Stimulated activated CD4-positive, alpha-beta T cell treated with anti-CD3 and anti-CD28 coated beads, Interleukin-2, amount 100 ng/mL, for 4 hours (primary cell): Measurements from ENCODE around the gene MROH2A.

Source experiments
- DNase-seq: peaks from one replicate; pipeline ENCODE4 v3.0.0-alpha.2; 2020; ENCODE audit warnings: low read depth

Gene MROH2A

GRCh38 chr2:233766416-233766815 is 11.7 kb upstream of the MROH2A start:
- DNase-seq = no peak

DNA sequence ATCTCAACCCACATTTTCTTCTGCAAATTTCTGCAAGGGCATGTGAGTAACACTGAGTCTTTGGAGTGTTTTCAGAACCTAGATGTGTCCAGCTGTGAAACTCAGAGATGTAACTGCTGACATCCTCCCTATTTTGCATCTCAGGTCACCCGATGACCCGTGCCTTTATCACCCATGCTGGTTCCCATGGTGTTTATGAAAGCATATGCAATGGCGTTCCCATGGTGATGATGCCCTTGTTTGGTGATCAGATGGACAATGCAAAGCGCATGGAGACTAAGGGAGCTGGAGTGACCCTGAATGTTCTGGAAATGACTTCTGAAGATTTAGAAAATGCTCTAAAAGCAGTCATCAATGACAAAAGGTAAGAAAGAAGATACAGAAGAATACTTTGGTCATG is 10.1 kb upstream of the MROH2A start:
- DNase-seq = no peak

GRCh38 chr2:233769260-233769659 is 8.9 kb upstream of the MROH2A start:
- no peak for DNase-seq

DNA sequence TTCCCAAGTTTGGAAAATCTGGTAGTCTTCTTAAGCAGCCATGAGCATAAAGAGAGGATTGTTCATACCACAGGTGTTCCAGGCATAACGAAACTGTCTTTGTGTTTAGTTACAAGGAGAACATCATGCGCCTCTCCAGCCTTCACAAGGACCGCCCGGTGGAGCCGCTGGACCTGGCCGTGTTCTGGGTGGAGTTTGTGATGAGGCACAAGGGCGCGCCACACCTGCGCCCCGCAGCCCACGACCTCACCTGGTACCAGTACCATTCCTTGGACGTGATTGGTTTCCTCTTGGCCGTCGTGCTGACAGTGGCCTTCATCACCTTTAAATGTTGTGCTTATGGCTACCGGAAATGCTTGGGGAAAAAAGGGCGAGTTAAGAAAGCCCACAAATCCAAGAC is 6.0 kb upstream of the MROH2A start:
- DNase-seq = no peak

- no peak for DNase-seq
Measured at GRCh38 chr2:233772583-233772982, 5.5 kb upstream of the MROH2A start.

DNA sequence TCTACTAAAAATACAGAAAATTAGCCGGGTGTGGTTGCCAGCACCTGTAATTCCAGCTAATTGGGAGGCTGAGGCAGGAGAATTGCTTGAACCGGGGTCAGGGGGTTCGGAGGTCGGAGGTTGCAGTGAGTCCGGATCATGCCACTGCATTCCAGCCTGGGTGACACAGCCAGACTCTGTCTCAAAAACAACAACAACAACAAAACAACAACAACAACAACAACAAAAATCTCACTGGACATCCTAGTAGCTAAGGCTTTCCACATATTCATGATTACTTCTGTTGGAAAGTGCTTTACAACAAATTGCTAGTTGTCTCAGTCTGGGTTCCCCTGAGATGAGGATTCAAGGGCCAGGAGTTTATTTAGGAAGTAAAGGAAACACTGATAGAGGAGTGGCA is 4.3 kb upstream of the MROH2A start:
- DNase-seq = no peak

GRCh38 chr2:233775414-233775813 is 2.7 kb upstream of the MROH2A start:
- no peak for DNase-seq

GRCh38 chr2:233779722-233780121 is 1.6 kb downstream of the MROH2A start:
- no peak for DNase-seq

GRCh38 chr2:233780771-233781170 is 2.6 kb downstream of the MROH2A start:
- DNase-seq = no peak

DNA sequence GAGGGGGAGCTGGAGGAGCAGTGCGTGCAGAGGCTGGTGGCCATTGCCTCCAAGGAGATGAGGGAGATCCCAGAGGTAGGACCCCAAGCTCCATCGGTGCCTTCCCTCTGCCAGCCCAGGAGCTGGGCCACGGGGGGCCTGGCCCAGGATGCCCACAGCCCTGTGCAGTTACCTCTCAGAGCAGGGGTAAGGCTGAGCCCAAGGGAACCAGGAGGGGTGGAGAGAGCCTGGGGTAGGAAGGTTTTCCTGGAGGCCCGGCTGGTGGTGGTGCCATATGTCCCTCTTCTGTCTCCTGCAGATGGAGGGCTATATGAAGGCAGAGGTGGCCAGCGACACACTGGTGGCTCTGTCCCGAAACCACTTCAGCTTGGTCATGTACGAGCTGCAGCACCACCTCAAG is 11.4 kb downstream of the MROH2A start:
- no peak for DNase-seq

- DNase-seq = no peak
Measured at GRCh38 chr2:233791151-233791882, 13.2 kb downstream of the MROH2A start.

- no peak for DNase-seq
Measured at GRCh38 chr2:233791883-233792329, 13.8 kb downstream of the MROH2A start.

DNA sequence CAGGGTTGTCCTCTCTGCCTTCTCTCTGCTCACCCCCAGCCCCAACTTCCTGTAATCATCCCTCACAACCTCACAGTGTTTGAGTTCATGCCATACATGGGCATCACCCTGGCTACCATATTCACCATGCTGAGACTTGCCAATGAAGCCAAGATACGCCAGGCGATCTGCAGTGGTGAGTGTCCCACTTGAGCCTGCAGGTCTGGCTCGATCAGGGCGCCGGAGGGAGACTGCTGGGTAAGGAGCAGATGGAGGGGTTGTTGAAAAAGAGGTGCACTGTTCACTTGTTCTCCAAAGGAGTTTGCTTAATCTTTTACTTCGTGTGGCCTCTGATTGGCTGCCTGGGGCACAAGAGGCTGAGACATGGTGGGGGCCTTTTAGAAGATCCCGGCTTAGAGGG is 14.6 kb downstream of the MROH2A start:
- DNase-seq = no peak

GRCh38 chr2:233793465-233794127 is 15.5 kb downstream of the MROH2A start:
- no peak for DNase-seq

DNA sequence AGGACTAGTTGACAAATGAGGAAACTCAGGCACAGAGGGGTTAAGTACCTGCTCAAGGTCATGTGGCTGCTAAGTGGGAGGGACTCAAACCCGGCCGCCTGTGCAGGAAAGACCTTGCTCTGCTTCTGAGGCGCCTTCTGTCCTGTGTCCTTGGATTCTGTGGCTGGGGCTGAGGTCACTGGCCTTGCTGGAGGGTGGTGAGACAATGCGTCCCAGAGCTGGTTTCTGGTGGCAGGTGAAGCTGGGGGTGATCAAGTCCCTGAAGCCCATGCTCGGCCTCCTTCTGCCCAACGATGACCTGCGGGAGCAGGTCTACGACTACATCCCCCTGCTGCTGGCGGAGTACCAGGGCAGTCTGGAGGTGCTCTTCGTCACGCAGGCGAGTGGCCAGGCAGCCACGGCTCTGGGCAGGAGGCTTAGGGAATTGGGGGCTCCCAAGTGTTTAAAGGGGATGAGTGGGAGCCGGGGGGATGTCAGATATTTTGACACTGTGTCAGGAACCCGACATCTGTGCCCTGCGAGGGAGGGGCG is 16.1 kb downstream of the MROH2A start:
- no peak for DNase-seq

- DNase-seq = no peak
Measured at GRCh38 chr2:233795735-233796171, 17.6 kb downstream of the MROH2A start.

- DNase-seq = no peak
Measured at GRCh38 chr2:233796254-233796653, 18.1 kb downstream of the MROH2A start.

- no peak for DNase-seq
Measured at GRCh38 chr2:233798335-233799086, 20.4 kb downstream of the MROH2A start.

- DNase-seq = no peak
Measured at GRCh38 chr2:233799087-233799665, 21.0 kb downstream of the MROH2A start.

- DNase-seq = no peak
Measured at GRCh38 chr2:233799716-233800115, 21.6 kb downstream of the MROH2A start.

GRCh38 chr2:233800208-233800607 is 22.1 kb downstream of the MROH2A start:
- no peak for DNase-seq
